ENCODE results near the gene CPD. TPM values are rescaled to one million over a fixed set of nuclear protein-coding genes. Genes with fewer than 3 reads are reported as not detected.

Gene CPD
- total and polyA plus RNA-seq, 8 donors = 4.1 to 278 (median 22.0) TPM

DNA sequence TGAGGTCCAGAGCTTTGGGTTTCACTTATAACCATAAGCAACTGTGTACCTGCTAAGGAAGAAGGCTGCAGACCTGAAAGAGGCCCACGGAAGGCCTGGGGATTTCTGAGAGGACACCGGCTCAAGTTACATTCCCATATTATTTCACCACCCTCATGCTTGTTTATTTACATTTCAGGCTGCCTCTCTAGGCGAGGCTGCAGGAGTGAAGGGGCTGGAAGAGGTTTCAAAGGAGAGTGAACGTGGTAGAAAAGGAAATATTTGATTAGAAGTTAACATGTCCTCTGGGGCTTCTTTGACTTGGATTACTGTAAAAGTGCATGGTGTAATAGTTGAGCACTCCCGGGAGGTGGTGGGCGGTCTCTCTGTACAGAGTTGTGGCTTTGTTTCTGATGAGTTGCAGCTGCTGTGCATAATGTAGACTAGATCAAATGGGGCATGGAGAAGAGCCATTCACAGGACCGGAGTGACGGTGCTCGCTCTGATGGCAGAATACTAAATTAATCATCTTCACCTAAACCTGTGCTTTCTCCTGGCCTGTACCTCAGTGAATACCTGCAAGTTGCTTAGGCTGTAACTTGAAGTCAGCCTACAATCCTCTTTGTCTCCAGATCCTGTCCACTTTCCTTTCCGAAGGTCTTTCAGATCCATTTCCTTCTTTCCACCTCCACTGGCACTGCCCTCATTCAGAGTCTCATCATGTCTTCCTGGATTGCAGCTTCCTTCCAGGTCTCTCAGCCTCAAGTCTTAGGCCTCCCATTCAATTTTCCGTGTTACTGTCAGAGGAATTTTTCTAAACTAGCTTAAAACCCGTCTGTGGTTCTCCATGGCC, 1.9 kb upstream of the CPD start:
- Histone ChIP-seq H3K4me3 (no peak overlapping the region), H3K27ac (peak overlapping the region in 3 of 5 donors; percentile 30 to 72 (median 39)), H3K9me3 (no peaks in the 10 kb centered on the region), H3K27me3 (no peaks in the 10 kb centered on the region), H3K36me3 (no peaks in the 10 kb centered on the region), H3K4me1 (peaks cover 10 to 51% (median 38%) of the 10 kb centered on the region in 4 donors)
- DNase-seq = peak in 1 of 2 donors; percentile 80
- WGBS, 5 donors = 56 to 69% (median 59%) methylated on average over 12 of the region's 12 CpGs
- TF ChIP-seq CTCF (IDR thresholded peaks at IDR 0.05) (no peak), EP300 (IDR thresholded peaks at IDR 0.05) (no peak)
- intact Hi-C loops (cut with DNase I; ENCODE audit: low total_unique reads) = no loop called here

- WGBS, 5 donors = 74 to 80% (median 74%) methylated on average over 11 of the region's 11 CpGs
- peak overlapping the region in 4 of 5 donors; percentile 86 to 93 (median 92) for H3K27ac ChIP-seq
- H3K4me1 ChIP-seq = peaks cover 17 to 60% (median 44%) of the 10 kb centered on the region in 4 donors
- DNase-seq = no peak
- H3K4me3 ChIP-seq = peak overlapping the region; percentile 66 to 94 (median 92)
- TF ChIP-seq CTCF (IDR thresholded peaks at IDR 0.05) = no peak
- no peak for TF ChIP-seq POLR2AphosphoS5 (IDR thresholded peaks at IDR 0.05)
- TF ChIP-seq EP300 (IDR thresholded peaks at IDR 0.05) = no peak
- H3K36me3 ChIP-seq = no peaks in the 10 kb centered on the region
- H3K9me3 ChIP-seq = no peaks in the 10 kb centered on the region
- no peaks in the 10 kb centered on the region for H3K27me3 ChIP-seq
- intact Hi-C loops (cut with DNase I; ENCODE audit: low total_unique reads) = no loop called here
Observed at GRCh38 chr17:30377574-30378240, 1.0 kb upstream of the CPD start.

- no peaks in the 10 kb centered on the region for H3K36me3 ChIP-seq
- peak overlapping the region in 4 of 5 donors; percentile 86 to 93 (median 92) for H3K27ac ChIP-seq
- 1 to 3% (median 2%) methylated on average over 31 of the region's 31 CpGs for WGBS, 5 donors
- no peaks in the 10 kb centered on the region for H3K27me3 ChIP-seq
- H3K4me3 ChIP-seq = peak overlapping the region; percentile 66 to 94 (median 92)
- DNase-seq = peak; percentile 40 to 73
- H3K4me1 ChIP-seq = peaks cover 23 to 66% (median 47%) of the 10 kb centered on the region in 4 donors
- intact Hi-C loops (cut with DNase I; ENCODE audit: low total_unique reads) = no loop called here
- no peaks in the 10 kb centered on the region for H3K9me3 ChIP-seq
- no peak for TF ChIP-seq CTCF (IDR thresholded peaks at IDR 0.05)
- no peak for TF ChIP-seq POLR2AphosphoS5 (IDR thresholded peaks at IDR 0.05)
- no peak for TF ChIP-seq POLR2A (IDR thresholded peaks at IDR 0.05)
- TF ChIP-seq EP300 (IDR thresholded peaks at IDR 0.05) = no peak
Observed at GRCh38 chr17:30378241-30378824, 394 bp upstream of the CPD start.

- DNase-seq = peak; percentile 34 to 37
- no peak for TF ChIP-seq POLR2AphosphoS5 (IDR thresholded peaks at IDR 0.05)
- TF ChIP-seq POLR2A (IDR thresholded peaks at IDR 0.05) = no peak
- no peak for TF ChIP-seq CTCF (IDR thresholded peaks at IDR 0.05)
- Histone ChIP-seq H3K4me1 (peaks cover 25 to 74% (median 50%) of the 10 kb centered on the region in 4 donors), H3K9me3 (no peaks in the 10 kb centered on the region), H3K27me3 (no peaks in the 10 kb centered on the region), H3K36me3 (no peaks in the 10 kb centered on the region), H3K27ac (peak overlapping the region; percentile 86 to 97 (median 92)), H3K4me3 (peak overlapping the region; percentile 66 to 94 (median 92))
- intact Hi-C loops (cut with DNase I; ENCODE audit: low total_unique reads) = no loop called here
- 0 to 1% (median 0%) methylated on average over 5 to 68 of the region's 68 CpGs for WGBS, 5 donors
Observed at GRCh38 chr17:30379303-30379902, 676 bp downstream of the CPD start.
